ENCODE data around the gene MORC2.
A peak's percentile ranks its signal among the peaks of the same experiment; 100 is the strongest.

Gene MORC2

GRCh38 chr22:30918761-30919160, 49.8 kb downstream of the MORC2 start:
- no peak for DNase-seq

DNA sequence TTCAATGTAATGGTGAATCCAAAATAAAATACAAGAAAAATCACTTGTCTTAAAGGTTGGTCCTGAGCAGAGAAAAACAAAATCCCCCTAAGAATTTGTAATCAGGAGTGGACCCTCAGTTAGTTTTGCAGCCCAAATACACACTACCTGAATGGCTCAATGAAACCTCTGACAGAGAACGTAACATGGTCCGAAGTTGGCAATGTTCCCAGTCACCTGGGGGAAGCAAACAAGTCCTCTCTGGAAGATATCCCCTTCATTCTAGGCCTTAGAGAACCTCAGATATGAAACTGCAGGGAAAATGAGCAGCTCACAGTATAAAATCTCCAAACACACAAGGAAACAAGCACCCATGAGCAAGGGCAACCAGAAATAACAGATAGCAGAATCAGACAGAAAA, 58.2 kb downstream of the MORC2 start:
- no peak for DNase-seq

DNA sequence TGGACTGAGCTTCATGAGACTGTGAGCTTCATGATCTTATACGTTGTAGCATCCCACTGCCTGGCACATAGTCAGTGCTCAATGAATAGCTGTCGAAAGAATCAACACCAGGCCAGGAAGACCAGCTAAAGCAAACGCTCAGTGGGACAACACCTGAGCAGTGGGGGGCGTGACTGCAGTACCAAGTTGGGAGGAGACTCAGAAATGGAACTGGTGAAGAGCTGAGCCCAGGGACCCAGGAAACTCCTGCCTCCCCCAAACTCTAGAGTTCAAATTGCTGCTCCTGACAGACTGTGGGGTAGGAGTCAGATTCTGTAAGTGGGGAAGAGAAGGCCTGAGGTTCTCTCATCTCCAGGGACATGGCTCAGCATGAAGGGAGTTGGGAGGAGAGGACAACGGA, 59.3 kb downstream of the MORC2 start:
- no peak for DNase-seq

DNA sequence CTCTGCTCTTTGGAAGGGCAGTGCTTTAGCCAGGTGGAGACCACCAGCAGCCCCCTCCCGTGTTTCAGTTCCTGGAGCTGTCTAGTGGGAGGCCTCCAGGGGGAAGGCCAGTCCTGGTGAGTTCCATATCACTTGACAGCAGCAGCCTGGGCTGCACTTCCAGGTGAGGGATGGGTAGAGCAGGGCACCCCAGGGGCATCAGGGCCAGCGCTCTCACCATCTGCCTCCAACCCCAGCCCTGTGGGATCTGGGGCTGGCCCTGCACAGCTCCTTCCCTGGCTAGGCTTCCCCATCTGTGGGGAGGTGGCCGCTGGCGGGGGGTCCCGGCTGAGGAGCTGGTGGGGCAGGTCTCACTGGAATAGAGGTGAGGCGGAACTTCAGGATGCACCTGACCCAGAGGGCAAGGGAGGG, 60.5 kb downstream of the MORC2 start:
- DNase-seq, result no peak

DNA sequence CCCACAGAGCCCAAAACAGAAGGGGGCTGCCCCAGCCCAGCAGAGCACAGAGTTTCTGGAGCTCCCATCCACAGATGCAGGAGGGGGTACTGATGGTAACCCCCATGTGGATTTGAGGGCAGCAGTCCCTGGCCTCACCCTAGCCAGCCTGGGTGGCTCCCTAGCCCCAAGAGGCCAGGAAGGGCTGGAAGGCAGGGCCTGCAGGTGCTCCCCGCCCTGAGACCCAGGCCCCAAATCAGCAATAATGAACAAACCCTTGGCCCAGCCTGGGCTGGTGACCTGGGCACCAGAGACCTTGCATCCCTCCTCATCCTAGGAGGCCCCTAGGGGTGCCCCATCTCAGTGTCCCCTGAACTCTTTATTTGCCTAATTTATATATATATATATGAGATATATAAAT, 61.6 kb downstream of the MORC2 start:
- no peak for DNase-seq

DNA sequence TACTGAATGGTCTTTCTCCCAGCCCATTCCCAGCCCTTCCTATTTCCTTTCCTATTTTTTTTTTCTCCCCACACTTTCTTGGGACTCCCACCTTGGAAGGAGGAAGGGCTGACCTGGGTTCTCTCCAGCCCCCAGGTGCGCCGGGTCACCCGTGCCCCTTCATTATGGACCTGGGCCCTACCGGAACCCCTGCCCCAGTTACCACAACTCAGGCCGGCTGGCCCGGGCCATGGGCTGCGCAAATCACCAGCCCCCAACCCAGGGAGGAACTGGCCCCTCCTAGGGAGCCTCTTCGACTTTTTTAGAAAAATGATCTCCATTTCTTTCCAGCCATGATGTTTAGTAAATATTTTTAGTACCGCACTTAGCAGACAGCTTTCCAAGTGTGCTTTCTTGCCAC, 62.2 kb downstream of the MORC2 start:
- DNase-seq, result no peak

DNA sequence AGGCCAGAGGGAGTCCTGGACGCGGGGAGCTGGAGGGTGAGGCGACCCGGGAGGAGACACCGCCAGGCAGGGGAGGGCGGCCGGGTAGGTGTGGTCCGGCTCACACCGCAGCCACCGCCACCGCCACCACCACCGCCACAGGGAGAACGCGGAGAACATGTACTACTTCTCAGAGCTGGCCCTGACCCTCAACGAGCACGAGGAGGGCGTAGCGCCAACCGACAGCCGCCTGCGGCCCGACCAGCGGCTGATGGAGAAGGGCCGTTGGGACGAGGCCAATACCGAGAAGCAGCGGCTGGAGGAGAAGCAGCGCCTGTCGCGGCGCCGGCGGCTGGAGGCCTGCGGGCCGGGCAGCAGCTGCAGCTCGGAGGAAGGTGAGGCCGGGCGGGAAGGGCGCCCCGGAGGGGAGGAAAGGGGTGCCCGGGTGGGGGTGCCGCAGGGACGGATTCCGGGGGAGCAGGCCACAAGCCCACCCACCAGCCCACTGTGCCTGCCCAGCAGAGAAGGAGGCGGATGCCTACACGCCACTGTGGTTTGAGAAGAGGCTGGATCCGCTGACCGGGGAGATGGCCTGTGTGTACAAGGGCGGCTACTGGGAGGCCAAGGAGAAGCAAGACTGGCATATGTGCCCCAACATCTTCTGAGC, 62.8 kb downstream of the MORC2 start:
- DNase-seq, result no peak

DNA sequence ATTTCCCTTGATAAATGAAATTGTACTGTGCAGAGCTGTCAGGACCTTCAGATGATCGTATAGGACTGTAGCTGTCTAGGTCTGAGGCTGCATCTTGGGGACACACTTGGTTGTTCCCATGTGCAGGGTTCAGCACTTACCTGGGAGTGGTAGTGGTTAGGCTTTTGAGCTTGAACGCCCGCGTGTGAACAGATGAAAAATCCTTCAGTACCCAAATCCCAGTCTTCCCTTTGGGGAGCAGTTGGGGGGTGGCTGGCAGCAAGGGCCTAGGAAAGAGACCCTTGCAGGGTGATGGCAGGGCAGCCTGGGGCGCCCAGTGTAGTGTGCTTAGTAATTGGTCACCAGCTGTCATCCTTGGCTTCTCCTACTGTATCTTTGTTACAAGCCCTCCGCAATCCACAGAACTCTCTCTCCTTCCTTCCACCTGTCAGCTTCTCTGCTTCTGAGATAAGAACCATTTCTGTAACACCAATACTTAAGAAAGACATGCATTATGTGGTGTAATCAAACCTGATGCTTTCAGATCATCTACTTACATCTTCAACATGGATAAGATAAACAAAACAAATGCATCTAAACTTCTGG, 64.6 kb downstream of the MORC2 start:
- DNase-seq, result no peak

- DNase-seq, result no peak
Observed at GRCh38 chr22:30902496-30903357, 65.8 kb downstream of the MORC2 start.

GRCh38 chr22:30894371-30894740, 74.2 kb downstream of the MORC2 start:
- peak in 1 of 2 donors; percentile 4 for DNase-seq

DNA sequence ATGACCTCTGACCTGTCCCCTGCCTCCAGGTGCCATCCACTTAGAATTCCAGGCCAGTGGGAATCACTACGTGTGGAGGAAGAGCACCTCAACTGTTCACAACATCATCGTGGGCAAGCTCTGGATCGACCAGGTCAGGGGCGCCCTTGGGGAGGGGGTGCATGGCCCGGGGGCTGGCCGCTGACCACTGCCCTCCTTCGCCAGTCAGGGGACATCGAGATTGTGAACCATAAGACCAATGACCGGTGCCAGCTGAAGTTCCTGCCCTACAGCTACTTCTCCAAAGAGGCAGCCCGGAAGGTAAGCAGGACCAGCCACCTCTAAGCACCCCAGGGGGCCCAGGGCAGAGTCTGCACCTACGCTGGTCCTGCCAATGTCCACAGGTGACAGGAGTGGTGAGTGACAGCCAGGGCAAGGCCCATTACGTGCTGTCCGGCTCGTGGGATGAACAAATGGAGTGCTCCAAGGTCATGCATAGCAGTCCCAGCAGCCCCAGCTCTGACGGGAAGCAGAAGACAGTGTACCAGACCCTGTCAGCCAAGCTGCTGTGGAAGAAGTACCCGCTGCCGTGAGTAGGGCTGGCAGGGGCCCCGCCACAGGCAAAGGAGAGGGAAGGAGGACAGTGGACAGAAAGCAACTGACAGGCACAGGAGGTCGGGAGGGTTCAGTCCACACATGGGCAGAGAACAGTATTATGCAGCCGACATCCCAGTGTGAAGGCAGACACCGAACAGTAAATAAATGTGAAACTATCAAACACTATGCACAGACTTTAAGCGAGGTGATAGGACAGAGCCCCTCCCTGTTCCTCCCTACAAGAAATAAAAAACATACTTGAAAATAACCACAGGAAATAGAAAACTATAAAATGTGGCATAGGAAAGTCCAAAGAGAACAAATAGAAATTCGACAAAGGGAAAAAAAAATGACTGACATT, 74.9 kb downstream of the MORC2 start:
- DNase-seq, result peak; percentile 12 to 17

DNA sequence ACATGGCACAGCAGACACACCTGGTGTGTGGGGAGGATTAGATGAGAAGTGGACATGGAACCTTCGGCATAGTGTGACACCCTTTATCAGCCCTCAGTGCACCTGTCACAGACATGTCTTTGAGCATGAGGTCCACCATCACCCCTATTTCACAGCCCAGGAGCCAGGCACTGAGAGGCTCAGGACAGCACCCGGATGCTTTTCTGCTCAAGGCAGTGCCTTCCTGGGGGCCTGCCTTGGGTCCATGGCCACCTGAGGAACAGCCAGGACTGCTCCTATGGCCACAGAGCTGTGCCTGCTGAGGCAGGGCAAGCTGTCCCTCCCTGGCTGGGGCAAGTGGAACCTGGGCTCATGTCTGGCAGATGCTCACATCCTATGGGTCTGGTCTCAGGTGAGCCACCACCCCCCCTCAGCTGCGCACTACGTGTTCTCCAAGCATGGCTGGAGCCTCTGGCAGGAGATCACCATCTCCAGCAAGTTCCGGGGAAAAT, 75.8 kb downstream of the MORC2 start:
- DNase-seq, result no peak

DNA sequence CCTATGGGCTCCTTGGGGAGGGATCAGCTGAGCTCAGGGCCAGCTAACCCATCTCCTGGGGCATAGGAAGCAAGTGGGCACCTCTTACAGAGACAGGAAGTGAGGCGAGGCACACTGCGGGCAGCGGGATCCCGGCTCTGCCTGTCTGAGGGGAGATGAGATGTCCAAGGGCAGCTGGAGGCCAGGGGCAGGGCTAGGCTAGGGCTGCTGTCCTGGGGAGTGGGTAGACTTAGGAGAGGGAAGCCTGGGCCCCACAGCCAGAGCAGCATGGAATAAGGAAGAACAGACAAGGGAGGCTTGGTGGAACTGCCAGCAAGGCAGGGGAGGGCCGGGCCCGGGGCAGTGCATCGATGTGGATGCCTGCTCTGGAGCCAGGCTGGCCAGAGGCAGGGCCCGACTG, 76.3 kb downstream of the MORC2 start:
- no peak for DNase-seq

DNA sequence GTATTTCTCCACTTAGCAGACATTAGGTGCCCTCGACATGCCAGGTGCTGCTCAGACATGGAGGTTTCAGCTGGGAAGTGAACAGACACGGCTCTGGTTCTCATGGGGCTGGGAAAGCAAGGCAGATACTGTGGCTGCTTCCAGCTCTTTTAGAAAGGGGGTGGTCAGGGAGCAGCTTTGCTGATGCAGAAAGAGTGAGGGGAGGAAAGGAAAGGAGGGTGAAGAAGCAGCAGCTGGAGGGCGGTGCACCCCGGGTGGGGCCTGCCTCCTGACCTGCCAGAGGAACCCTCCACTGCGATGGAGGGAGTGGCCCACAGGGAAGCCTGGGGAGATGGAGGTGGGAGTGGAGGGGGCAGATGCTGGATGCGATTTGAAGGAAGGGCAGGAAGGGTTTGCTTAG, 76.8 kb downstream of the MORC2 start:
- no peak for DNase-seq

DNA sequence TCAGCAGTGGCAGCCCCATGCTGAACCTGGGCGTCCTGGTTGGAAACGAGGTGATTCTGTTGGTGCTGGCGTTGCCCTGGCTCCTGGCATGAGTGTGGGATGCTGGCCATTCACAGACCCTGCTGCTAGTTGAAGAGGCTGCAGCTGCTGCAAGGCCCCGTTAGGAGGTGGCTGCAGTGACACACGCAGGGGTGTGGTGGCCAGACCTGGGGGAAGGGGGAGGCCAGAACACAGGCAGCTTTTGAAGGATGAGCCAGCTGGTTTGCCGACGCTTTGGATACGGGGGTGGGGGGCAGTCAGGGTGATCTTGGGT, 77.2 kb downstream of the MORC2 start:
- DNase-seq, result no peak

DNA sequence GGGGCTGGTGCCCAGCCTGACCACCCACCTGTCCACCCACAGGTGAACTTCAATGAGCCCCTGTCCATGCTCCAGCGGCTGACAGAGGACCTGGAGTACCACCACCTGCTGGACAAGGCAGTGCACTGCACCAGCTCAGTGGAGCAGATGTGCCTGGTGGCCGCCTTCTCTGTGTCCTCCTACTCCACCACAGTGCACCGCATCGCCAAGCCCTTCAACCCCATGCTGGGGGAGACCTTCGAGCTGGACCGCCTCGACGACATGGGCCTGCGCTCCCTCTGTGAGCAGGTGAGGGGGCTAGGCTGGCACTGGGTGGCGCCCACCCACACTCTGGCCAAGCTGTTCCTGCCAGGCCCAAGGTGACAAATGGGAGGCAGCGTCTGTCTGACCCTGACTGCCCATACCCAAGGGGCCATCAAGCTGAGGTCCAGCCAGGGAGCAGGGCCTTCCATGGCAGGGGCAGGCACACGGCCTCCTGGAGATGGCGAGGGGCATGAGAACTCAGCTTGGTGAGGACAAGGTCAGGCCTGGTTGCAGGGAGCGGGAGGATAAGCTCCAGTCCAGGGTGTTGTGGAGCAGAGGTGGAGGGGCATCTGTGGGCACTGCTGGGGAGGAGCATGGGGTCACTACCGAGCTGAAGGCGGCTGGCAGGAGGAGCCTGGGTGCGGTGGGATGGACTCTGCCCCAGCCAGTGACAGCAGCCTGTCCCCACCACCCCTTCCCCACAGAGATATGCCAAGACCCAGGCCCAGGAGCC, 77.7 kb downstream of the MORC2 start:
- peak; percentile 36 to 59 for DNase-seq

DNA sequence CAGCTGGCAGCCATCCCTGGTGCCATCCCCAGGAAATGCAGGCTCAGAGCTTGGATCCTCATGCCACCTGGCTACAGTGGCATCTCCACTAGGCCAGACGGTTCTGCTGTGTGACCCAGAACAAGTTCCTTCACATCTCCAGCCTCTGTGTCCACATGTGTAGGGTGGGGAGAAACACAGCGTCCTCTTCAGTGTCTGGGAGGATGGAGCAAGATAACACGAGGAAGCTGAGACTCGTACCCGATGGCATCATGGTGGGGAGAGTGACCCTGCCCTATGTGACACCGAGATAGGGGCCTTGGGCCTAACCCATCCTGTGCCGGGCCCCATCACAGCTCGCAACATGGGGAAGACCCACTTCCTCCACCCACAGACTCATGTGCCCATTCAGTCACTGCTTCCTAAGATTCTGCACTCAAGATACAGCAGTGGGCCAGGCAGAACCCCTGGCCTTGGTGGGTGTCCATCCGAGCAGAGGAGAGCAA, 78.5 kb downstream of the MORC2 start:
- no peak for DNase-seq

- DNase-seq, result no peak
Observed at GRCh38 chr22:30889268-30889995, 79.1 kb downstream of the MORC2 start.

DNA sequence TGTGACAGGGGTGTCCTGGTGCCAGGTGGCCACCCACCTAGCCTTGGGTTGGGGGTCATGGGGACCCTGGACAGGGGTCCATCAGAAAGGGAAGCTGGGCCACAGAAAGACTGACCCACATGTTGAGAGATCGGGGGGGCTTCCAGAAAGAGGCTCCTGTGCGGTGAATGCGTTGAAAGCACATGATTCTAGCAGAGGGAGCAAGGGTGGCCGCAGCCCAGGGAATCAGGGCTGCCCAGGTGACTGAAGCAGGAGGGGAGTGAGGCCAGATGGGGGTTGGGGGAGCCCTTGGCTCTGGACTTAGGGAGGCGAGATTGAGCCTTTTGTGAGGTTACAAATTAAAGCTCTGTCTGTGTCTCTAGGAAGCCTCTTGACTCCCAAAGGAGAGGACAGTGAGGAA, 80.7 kb downstream of the MORC2 start:
- no peak for DNase-seq

- no peak for DNase-seq
Observed at GRCh38 chr22:30887453-30887852, 81.1 kb downstream of the MORC2 start.

DNA sequence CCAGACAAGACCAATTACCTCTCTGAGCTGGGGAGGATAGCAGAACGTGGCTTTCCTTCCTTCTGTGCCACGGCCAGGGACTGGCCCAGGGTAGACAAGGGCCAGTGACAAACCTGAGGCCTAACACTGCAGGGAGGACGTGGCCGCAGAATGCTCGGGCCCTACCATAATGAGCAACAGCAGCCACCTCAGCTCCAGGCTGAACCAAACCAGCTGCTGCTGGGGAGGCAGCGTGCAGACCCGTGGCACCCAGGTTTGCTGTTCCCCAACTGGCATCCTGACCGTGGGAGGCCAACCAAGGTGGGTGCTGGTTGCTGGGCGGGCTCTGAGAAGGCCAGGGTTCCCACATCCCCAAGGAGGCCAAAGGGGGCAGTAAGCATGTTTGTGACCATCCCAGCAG, 83.0 kb downstream of the MORC2 start:
- no peak for DNase-seq

- no peak for DNase-seq
Observed at GRCh38 chr22:30885001-30885366, 83.6 kb downstream of the MORC2 start.

Data from stimulated activated CD4-positive, alpha-beta T cell treated with anti-CD3 and anti-CD28 coated beads, Interleukin-2, amount 100 ng/mL, for 24 hours (primary cell).